ENCODE results near the gene AGBL1.

The AGBL1 gene

DNA sequence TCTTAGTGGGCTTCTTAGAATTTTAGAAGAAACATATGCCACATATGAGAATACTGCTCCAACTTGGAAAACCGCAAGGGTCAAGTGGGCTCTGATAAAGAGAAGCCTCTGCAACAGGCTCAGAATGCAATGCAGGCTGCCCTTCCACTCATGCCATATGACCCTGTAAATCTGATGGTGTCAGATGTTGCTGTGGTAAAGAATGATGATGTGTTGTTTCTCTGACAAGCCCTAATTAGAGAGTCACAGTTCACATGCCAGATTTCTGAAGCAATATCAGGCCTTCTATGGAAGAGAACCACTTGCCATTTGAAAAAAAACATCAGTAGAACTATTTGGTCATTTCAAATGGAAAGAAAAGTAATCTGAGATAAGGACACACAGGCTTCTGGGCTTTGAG lies 749.6 kb downstream of the AGBL1 start:
- H3K4me3 ChIP-seq (ENCODE audit: low read depth, low read length), result no peak overlapping the region
- TF ChIP-seq, protein P1, sequence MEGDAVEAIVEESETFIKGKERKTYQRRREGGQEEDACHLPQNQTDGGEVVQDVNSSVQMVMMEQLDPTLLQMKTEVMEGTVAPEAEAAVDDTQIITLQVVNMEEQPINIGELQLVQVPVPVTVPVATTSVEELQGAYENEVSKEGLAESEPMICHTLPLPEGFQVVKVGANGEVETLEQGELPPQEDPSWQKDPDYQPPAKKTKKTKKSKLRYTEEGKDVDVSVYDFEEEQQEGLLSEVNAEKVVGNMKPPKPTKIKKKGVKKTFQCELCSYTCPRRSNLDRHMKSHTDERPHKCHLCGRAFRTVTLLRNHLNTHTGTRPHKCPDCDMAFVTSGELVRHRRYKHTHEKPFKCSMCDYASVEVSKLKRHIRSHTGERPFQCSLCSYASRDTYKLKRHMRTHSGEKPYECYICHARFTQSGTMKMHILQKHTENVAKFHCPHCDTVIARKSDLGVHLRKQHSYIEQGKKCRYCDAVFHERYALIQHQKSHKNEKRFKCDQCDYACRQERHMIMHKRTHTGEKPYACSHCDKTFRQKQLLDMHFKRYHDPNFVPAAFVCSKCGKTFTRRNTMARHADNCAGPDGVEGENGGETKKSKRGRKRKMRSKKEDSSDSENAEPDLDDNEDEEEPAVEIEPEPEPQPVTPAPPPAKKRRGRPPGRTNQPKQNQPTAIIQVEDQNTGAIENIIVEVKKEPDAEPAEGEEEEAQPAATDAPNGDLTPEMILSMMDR (IDR thresholded peaks at IDR 0.05; ENCODE audit: borderline replicate concordance, insufficient read depth, low read depth, low read length), result no peak

DNA sequence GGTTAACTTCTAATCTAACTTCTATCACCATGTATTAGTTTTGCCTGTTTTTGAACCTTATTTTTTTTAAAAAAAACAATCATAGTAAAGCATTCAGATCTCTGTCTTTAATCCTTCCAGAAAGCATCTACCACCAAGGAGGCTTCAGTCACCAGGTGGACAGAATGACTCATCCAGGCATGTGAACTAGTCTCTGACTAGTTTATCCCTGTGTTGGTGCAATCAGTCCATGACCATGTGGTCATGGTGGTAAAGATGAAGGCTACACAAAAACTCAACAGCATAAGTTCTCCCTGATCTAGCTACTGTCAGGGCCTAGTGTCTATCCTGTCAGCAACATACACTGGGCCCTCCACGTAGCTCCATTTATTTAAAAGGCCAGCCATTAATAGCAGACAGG lies 750.6 kb downstream of the AGBL1 start:
- H3K4me3 ChIP-seq (ENCODE audit: low read depth, low read length), result no peak overlapping the region
- TF ChIP-seq, protein P1 (IDR thresholded peaks at IDR 0.05; ENCODE audit: borderline replicate concordance, insufficient read depth, low read depth, low read length), result no peak

DNA sequence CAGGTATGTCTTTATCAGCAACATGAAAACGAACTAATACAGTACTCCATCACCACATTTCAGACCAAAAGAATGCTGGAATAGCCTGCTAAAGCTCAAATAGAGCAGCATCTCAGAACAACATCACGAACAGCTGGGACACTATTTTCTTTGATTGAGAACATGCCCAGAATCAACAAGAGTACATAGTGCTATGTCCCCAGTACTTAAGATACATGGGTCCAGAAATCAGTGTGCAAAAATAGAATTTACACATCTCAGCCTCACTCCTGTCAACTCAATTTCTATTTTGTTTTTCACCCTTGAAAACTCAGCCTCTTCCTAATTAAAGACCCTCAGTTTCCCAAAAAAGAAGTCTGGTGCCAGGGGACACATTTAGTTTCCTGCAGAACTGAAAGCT lies 753.9 kb downstream of the AGBL1 start:
- TF ChIP-seq, protein P1 (IDR thresholded peaks at IDR 0.05; ENCODE audit: borderline replicate concordance, insufficient read depth, low read depth, low read length), result no peak
- H3K4me3 ChIP-seq (ENCODE audit: low read depth, low read length), result no peak overlapping the region

DNA sequence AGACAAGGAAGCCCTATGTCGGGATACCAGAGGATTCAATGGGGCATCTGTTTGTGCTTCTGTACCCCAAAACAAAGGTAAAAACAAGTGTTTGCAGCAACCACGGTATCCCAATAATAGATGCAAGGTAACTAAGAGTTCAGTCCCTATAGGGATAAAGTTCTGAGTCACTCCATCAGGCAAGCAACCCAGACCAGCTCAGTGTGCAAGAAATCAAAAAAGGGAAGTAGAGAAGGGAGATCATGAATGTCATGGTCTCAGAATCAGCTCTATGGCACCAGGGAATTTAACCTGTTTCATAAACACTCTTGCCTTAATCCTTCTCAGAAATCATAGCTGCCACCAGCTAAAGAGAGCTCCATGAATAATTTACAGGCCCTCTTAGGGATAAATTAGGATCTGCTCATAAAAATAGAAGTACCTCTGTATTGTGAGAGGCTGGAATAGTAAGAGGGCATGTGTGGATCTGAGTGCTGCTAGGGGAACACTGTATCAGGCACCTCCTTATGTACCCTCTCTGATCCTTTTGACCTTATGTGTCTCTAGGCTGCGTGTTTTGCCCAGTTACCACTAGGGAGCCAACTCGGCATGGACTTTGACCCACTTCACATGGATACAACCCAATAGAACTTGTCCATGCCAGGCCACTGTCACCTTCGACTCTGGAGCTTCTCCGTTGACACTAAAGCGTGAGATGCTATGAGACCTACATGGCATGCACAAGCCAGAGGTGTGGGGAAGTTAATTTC lies 754.6 kb downstream of the AGBL1 start:
- TF ChIP-seq, protein P1 (IDR thresholded peaks at IDR 0.05; ENCODE audit: borderline replicate concordance, insufficient read depth, low read depth, low read length), result no peak
- H3K4me3 ChIP-seq (ENCODE audit: low read depth, low read length), result no peak overlapping the region

GRCh38 chr15:86837294-86838061 lies 757.8 kb downstream of the AGBL1 start:
- no peak overlapping the region for H3K4me3 ChIP-seq (ENCODE audit: low read depth, low read length)
- TF ChIP-seq, protein P1 (IDR thresholded peaks at IDR 0.05; ENCODE audit: borderline replicate concordance, insufficient read depth, low read depth, low read length), result no peak

- TF ChIP-seq, protein P1 (IDR thresholded peaks at IDR 0.05; ENCODE audit: borderline replicate concordance, insufficient read depth, low read depth, low read length), result no peak
- no peak overlapping the region for H3K4me3 ChIP-seq (ENCODE audit: low read depth, low read length)
Observed at GRCh38 chr15:86839502-86839901, 759.8 kb downstream of the AGBL1 start.

GRCh38 chr15:86840996-86841395 lies 761.3 kb downstream of the AGBL1 start:
- H3K4me3 ChIP-seq (ENCODE audit: low read depth, low read length), result no peak overlapping the region
- TF ChIP-seq, protein P1 (IDR thresholded peaks at IDR 0.05; ENCODE audit: borderline replicate concordance, insufficient read depth, low read depth, low read length), result no peak

All from GM12875 (cell line).